HG02852 (cell line): ENCODE results near the gene SPSB1.

Experiments used
- ATAC-seq: cut with Tn5 transposase; IDR thresholded peaks from one replicate; pipeline ENCODE4 v1.9.1; 2021; ENCODE audit warnings: mild to moderate bottlenecking, moderate library complexity; ENCODE audit not compliant: unreplicated experiment

The SPSB1 gene

GRCh38 chr1:9292361-9293240 lies at the start of gene SPSB1:
SPSB1 (plus strand) TSS chr1:9292894; CDS start chr1:9355892, 62,998 bp downstream.
- peak; percentile 49 for ATAC-seq

DNA sequence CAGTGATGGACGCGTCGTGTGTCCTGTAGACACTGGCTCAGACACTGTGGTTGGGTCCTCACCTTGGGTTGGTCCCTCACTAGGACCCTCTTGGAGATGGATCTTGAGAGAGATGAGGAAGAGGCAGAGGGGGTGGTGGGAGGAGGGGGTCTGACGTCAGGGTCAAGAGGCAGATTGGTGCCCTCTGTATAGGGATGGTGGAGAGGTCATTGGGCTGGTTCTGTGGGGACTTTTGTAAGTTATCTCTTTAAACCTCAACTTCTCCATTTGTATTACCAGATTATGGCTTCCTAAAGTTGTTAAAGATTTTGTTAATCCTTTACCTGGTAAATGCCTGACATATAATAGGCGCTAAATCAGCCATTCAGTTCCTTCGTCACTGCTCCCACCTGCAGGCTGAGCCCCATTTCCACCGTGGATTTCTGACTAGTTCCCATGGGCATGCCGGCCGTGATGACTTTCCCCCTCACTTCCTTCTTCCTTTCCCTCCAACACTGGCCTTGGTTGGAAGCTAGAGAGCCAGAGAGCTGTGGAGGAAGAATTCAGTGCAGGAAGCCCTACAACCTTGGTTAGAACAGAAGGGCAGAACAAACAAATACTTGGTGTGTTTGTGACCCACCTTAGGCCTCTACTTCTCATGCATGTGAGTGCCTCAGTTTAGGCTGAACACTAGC lies 49.5 kb upstream of the SPSB1 start:
- ATAC-seq, result no peak

GRCh38 chr1:9244501-9245229 lies 48.0 kb upstream of the SPSB1 start:
- ATAC-seq, result no peak

GRCh38 chr1:9245230-9245619 lies 47.5 kb upstream of the SPSB1 start:
- ATAC-seq, result no peak

- no peak for ATAC-seq
Measured at GRCh38 chr1:9245661-9246060, 47.0 kb upstream of the SPSB1 start.

DNA sequence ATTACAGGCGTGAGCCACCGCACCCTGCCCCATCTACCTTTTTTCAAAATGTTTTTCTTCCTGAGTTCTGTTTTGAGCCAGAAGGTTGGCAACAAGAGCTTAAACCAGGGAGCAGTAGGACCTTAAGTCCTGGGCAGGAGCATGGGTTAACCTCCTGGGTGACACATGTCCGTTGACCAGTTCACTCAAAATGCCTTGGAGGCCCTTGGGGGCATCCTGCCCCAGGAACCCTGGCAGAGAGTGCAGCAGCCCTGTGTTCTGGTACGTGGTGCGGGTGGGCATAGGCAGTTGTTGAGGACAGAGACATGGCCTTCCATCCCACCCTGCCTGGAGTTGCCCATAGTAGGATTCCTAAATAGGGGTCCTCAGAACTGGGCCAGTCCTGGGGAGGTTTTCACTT lies 46.5 kb upstream of the SPSB1 start:
- no peak for ATAC-seq

DNA sequence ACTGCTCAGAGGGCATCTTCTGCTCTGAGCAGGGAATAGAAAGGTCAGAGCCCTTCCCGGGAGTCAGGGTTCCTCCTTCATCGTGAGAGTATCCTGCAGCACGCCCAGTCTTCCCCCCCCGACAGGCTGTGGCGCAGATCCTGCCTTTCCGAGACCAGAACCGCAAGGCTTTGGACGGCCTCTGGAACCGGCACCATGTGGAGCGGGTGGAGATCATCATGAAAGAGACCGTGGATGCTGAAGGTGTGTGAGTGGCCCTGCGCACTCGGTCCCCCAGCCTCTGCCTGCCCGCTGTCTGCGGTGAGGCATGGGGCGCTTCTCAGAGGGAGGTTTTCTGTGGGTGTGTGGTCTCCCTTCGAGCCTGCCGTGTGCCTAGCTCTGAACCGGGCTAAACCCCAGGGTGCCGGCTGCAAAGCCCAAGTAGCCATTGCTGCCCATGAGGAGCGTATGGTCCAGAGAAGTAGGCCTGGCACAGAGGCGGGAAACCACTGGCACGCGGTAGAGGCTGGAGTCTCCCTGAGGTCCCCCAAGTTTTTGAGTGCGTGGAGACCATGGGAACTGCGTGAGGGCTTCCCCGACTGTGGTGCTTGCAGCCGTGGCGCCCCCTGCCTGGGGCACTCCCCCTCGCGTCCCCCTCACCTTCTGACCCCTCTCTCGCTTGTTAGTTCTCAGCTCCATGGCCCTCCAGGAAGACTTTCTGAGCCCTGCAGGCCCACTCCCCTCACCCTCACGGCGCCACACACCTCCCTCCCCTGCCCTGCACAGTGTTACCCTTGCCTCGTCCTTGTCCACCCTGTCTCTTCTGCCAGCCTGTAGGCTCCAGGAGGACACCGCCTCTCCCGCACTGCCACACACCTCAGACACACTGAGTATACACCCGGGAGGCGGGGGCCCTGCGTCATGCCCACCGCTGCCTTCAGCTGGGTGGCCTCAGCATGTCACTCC lies 45.6 kb upstream of the SPSB1 start:
- ATAC-seq, result no peak

GRCh38 chr1:9247894-9248293 lies 44.8 kb upstream of the SPSB1 start:
- no peak for ATAC-seq

DNA sequence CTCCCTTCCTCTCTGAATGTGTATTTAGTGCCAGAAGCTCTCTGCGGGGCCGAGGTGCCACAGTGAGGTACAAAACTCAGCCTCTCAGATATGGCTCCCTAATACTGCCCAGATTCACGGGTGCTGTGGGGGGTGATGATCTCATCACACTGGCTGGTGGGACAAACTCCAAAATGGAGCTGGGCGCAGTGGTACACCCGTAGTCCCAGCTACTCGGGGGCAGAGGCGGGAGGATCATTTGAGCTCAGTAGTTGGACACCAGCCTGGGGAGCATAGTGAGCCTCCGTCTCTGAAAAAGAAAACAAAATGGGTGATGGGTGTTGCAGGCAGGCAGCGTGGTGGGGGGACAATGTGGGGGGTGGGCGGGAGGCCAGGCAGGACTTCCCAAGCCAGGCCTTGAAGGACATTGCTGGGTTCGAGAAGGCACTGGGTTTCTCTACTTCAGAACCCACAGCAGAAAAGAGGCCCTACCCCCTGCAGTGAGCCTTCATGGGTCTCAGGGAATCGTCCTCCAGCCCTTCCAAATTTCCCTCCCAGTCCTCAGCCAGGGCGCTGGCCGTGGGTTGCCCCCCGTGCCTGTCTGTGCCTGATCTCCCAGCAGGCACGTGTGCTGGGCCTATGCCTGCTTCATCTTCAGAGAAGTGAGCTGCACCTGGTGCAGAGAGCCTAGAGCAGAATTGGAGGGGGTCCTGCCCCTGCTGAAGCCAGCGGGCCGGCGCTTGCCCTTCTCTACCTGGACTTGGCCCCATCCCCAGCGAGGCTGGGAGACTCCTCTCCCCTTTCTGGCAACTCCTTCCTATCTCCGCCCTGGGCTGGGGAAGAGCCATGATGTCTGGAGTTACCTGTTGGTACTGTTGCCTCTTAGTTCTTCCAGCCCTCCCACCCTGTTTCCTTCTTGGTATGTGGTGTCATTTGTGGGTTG lies 44.1 kb upstream of the SPSB1 start:
- ATAC-seq, result no peak

- no peak for ATAC-seq
Measured at GRCh38 chr1:9249263-9249533, 43.5 kb upstream of the SPSB1 start.

DNA sequence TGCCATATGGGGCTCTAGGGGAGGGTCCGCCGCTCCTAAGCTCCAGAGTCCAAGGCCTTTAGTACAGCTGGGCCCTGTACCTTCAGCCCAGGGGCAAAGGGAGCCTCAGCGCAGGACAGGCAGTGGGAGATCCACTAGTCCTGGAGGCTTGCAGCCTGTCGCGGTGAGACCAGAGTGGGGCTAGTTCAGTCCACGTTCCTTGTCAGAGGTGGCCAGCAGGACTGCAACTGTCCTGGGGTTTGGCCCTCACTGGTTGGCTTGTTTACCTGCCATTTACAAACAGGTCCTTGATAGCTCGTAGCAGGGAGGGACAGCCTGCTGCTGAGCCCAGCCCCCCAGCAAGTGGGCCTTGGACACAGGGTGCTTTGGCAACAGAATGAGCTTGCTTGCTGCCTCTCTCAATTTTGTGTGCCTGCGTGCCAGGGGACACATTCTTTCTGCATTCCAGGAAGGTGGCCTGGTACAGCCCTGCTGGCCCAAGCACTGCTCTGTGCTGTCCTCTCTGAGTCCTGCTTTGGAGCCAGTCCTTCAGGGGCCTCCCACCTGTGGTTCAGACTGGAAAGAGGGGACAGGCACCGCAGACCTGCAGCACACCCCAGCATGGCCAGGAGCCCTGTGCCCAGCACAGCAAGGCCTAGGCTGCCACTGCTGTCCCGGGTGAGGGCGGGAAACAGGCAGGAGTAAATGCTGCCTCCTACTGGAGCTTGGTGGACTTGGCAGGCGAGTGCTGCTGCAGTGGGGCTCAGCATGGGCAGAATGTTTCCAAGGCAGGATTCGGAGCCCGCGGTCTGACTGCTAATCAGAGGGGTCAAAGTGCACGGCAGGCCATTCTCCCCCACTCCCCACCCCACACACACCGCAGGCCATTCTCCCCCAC lies 42.9 kb upstream of the SPSB1 start:
- ATAC-seq, result no peak

DNA sequence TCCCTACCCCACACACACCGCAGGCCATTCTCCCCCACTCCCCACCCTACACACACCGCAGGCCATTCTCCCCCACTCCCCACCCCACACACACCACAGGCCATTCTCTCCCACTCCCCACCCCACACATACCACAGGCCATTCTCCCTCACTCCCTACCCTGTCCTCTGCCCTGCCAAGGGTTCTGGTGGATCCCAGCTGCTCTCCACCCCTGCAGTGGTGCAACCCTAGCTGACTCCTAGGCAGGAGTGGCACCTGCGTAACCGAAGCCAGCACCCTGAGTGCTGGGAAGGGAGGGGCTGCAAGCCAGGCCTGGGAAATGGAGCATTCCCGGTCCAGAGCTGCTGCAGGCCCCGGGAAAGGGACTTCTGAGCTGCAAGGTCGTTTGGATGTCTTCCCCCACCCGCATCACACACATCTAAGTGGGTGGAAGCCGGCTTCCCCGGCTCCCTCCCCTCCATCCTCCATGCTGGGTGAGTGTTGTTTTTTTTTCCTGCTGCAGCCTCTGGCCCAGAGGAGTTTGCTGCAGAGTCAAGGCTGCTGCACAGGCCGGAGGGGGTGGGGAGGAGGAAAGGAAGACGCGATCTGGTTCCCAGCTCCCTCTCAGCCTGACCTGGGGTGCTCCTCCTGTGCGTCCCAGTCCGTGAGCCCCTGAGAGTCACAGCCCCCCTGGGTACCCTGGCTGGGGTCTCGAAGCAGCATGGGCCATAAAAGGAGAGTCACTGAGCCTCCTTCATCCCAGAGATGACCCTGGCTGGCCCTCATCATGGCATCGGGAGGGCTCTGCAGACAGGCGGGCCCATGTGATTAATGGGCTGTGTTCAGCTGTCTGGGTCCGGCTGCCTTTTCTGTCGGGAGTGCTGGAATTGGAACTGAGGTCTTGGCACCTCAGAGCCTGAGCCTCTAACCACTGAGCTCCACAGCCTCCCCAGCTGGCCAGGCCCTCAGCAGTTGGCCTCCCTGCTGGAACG lies 42.0 kb upstream of the SPSB1 start:
- no peak for ATAC-seq

DNA sequence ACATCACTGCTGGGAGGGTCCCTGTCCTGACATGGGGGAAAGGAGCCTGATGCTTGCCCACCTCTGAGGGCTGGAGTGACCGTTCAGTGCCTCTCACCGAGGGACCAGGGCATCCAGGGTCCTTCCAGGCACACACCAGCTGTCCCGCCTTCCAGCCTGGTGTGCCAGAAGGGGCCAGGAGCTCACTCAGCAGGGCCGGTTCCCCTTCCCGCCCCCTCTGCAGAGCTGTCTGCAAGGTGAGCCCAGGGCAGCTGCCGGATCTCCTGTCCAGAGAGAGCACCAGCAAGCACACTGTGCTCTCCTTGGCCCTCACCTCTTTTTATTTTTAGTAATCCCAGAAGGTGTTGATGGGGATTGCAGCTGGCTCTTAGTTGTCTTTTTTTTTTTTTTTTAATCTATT lies 41.2 kb upstream of the SPSB1 start:
- ATAC-seq, result no peak

- no peak for ATAC-seq
Measured at GRCh38 chr1:9253004-9253403, 39.7 kb upstream of the SPSB1 start.

GRCh38 chr1:9253453-9254105 lies 39.1 kb upstream of the SPSB1 start:
- no peak for ATAC-seq

- no peak for ATAC-seq
Measured at GRCh38 chr1:9256332-9256731, 36.4 kb upstream of the SPSB1 start.

GRCh38 chr1:9257851-9258250 lies 34.8 kb upstream of the SPSB1 start:
- ATAC-seq, result no peak
